A549 (cell line): ENCODE results near the gene CCDC78. TPM values are rescaled to one million over a fixed set of nuclear protein-coding genes. Genes with fewer than 3 reads are reported as not detected.

Experiments
- ATAC-seq, 2 experiments: fragments of 200-7000 bp in 1 of 2; fragments of >200 bp in 1 of 2; cut with Nextera tagmentation in 1 of 2; cut with Tn5 transposase in 1 of 2; 3 replicates each; pipeline versions ENCODE4 v1.8.0 to v1.9.1; 2018 to 2020; ENCODE audit warnings: mild to moderate bottlenecking in 1 of 2, moderate library complexity in 1 of 2
- CTCF ChIA-PET: fragments of 300-600 bp; sonication (Branson Sonifier 250); formaldehyde crosslinking; extraction: SDS; loops from one replicate; lab custom pipeline; 2021; ENCODE audit warnings: antibody characterized with exemption, inconsistent platforms; lab: Yijun Ruan, JAX
- POLR2A ChIA-PET: fragments of 350-600 bp; formaldehyde crosslinking; extraction: SDS; loops from one replicate; lab custom pipeline; 2021; ENCODE audit warnings: antibody characterized with exemption, inconsistent platforms; lab: Yijun Ruan, JAX
- DNase-seq, 2 experiments: peaks; one replicate each; pipeline versions ENCODE4 v3.0.0 to v3.0.0-alpha.2; 2011 to 2016; ENCODE audit warnings: low read depth in 1 of 2, low spot score in 1 of 2
- FAIRE-seq: peaks from 2 replicates; lab custom pipeline; 2011; peaks lifted over from hg19 to GRCh38; lab: Jason Lieb, UNC
- H3K27ac ChIP-seq, 2 experiments: fragments of >200 bp; sonication (Bioruptor Twin); formaldehyde crosslinking; 3 replicates each; pipeline ENCODE4 v1.5.1; 2016 to 2017
- H3K4me1 ChIP-seq: fragments of >200 bp; sonication (Bioruptor Twin); formaldehyde crosslinking; 3 replicates; pipeline ENCODE4 v1.6.1; 2016
- H3K4me2 ChIP-seq: fragments of >200 bp; sonication (Bioruptor Twin); formaldehyde crosslinking; 3 replicates; pipeline ENCODE4 v1.6.1; 2016
- H3K4me3 ChIP-seq: fragments of >200 bp; sonication (Bioruptor Twin); formaldehyde crosslinking; 3 replicates; pipeline ENCODE4 v1.5.1; 2016
- H3K9me3 ChIP-seq: fragments of >200 bp; sonication (Bioruptor Twin); formaldehyde crosslinking; 3 replicates; pipeline ENCODE4 v1.6.1; 2016
- CTCF ChIP-seq: fragments of >200 bp; sonication (Bioruptor Twin); formaldehyde crosslinking; IDR thresholded peaks from 3 replicates; pipeline ENCODE4 v1.5.1; 2016
- EP300 ChIP-seq, 2 experiments: fragments of >200 bp; sonication (Bioruptor Twin); formaldehyde crosslinking; IDR thresholded peaks; 2 replicates in 1 of 2; 3 replicates in 1 of 2; pipeline ENCODE4 v1.6.1; 2016 to 2017
- HEYL ChIP-seq: fragments of 250-450 bp; sonication (Bioruptor Pico); IDR thresholded peaks from 2 replicates; pipeline ENCODE4 v1.8.0; 2021; ENCODE audit warnings: mild to moderate bottlenecking, moderate library complexity
- HOXA7 ChIP-seq: fragments of 250-450 bp; sonication (Bioruptor Pico); IDR thresholded peaks from 2 replicates; pipeline ENCODE4 v1.5.0; 2020; ENCODE audit warnings: mild to moderate bottlenecking, moderate library complexity
- HOXB5 ChIP-seq: fragments of 250-450 bp; sonication (Bioruptor Pico); IDR thresholded peaks from 2 replicates; pipeline ENCODE4 v1.5.0; 2020; ENCODE audit warnings: mild to moderate bottlenecking, moderate library complexity
- JUN ChIP-seq, 2 experiments: fragments of >200 bp; sonication (Bioruptor Twin); formaldehyde crosslinking; IDR thresholded peaks; 2 replicates in 1 of 2; 3 replicates in 1 of 2; pipeline ENCODE4 v1.6.1; 2016 to 2017
- KDM1A ChIP-seq: fragments of 200-600 bp; sonication (generic); IDR thresholded peaks from 2 replicates; pipeline ENCODE4 v1.6.1; 2016; ENCODE audit warnings: low read depth, mild to moderate bottlenecking
- MYC ChIP-seq: IDR thresholded peaks from 2 replicates; pipeline ENCODE4 v1.6.1; 2012; ENCODE audit warnings: mild to moderate bottlenecking, inconsistent platforms, low read length, improper control_type of control experiment, borderline replicate concordance
- RARB ChIP-seq: fragments of 250-450 bp; sonication (Bioruptor Pico); IDR thresholded peaks from 2 replicates; pipeline ENCODE4 v1.8.0; 2021; ENCODE audit warnings: mild to moderate bottlenecking, moderate library complexity
- REST ChIP-seq: fragments of 200-600 bp; sonication (generic); IDR thresholded peaks from 2 replicates; pipeline ENCODE4 v1.6.1; 2016; ENCODE audit warnings: antibody characterized with exemption, mild to moderate bottlenecking, moderate library complexity
- RFX5 ChIP-seq: fragments of 450-650 bp; IDR thresholded peaks from 2 replicates; pipeline ENCODE4 v1.7.1; 2014; ENCODE audit warnings: antibody characterized with exemption, mild to moderate bottlenecking, moderate library complexity
- SREBF2 ChIP-seq: fragments of 450-650 bp; IDR thresholded peaks from 2 replicates; pipeline ENCODE4 v1.6.1; 2014; ENCODE audit warnings: mild to moderate bottlenecking, moderate library complexity
- WGBS: methylation state at CpG from one replicate; pipeline ENCODE4 v1.1.6; 2017; ENCODE audit errors: missing lambda C conversion rate; 5-methylcytosine and 5-hydroxymethylcytosine counted together
- polyA plus RNA-seq, 4 experiments: library from polyadenylated mRNA; depleted of rRNA in 3 of 4; stranded (reverse); fragments of >200 nt; fragmentation: RNase III in 1 of 4; extraction: RNeasy Plus Mini Kit Qiagen cat#74134 plus additional on column Dnase treatment in 1 of 4; gene quantifications; 2 replicates in 3 of 4; 3 replicates in 1 of 4; pipeline ENCODE4 v1.2.3, GENCODE V29; 2011 to 2017

CCDC78 gene
- polyA plus RNA-seq, 2 of the 4 experiments (the other 2 are of a cell fraction) = 1.1 to 4.7 TPM

GRCh38 chr16:723695-724094 lies 2.5 kb downstream of the CCDC78 start:
- FAIRE-seq (no peak), DNase-seq (no peak), ATAC-seq (no peak)
- H3K4me1 ChIP-seq = peaks cover 32% of the 10 kb centered on the region
- TF ChIP-seq EP300 (IDR thresholded peaks at IDR 0.05) (no peak), KDM1A (no peak), RARB (CRISPR knock-in tag) (no peak), REST (no peak), CTCF (no peak), MYC (no peak), RFX5 (no peak), HEYL (CRISPR knock-in tag) (no peak), HOXA7 (CRISPR knock-in tag) (no peak), HOXB5 (no peak)
- no peak overlapping the region for H3K4me3 ChIP-seq
- ChIA-PET CTCF (interaction anchor here (1.1 to 28.0 kb wide), 3 partner anchors 9 to 62 kb away, joined by 3 to 656 read pairs (median 656); partner anchors contain the start of genes ANTKMT, CCDC78, CIAO3 and FBXL16), POLR2A (interaction anchor here (0.6 to 4.2 kb wide), 2 partner anchors 8 to 11 kb away, joined by 3 to 23 read pairs; partner anchors contain the start of gene METRN)
- no peaks in the 10 kb centered on the region for H3K9me3 ChIP-seq
- 95% methylated on average over 4 of the region's 9 CpGs for WGBS
- H3K27ac ChIP-seq = no peak overlapping the region
- no peak overlapping the region for H3K4me2 ChIP-seq

- no peak for ATAC-seq
- ChIA-PET POLR2A (interaction anchor here (4.2 kb wide), 1 partner anchor 8 kb away, joined by 23 read pairs; the partner anchor contains the start of gene METRN), CTCF (interaction anchor here (0.7 to 28.0 kb wide), 5 partner anchors 9 to 62 kb away, joined by 3 to 656 read pairs (median 4); partner anchors contain the start of genes ANTKMT, CCDC78, CIAO3 and FBXL16)
These were observed 3.2 kb downstream of the CCDC78 start for GRCh38 chr16:722835-723633.

More at GRCh38 chr16:722835-723633, 3.2 kb downstream of the CCDC78 start:
- H3K4me3 ChIP-seq = no peak overlapping the region
- no peak for FAIRE-seq
- DNase-seq = no peak
- no peak overlapping the region for H3K27ac ChIP-seq
- H3K4me2 ChIP-seq = no peak overlapping the region
- no peaks in the 10 kb centered on the region for H3K9me3 ChIP-seq
- TF ChIP-seq JUN (IDR thresholded peaks at IDR 0.05) (0 out of 5 replicates have a peak, but pooled peaks of 1 of the 2 experiments have one; percentile 11), CTCF (no peak), SREBF2 (no peak)
- H3K4me1 ChIP-seq = peaks cover 37% of the 10 kb centered on the region
- 88% methylated on average over 14 of the region's 24 CpGs for WGBS
